Fibroblast of pulmonary artery (primary cell): ENCODE data around the gene CORIN.
A peak's percentile ranks its signal among the peaks of the same experiment; 100 is the strongest.

Experiments used
- DNase-seq: peaks from one replicate; pipeline ENCODE4 v3.0.0-alpha.2; 2010; ENCODE audit warnings: low read depth
- H3K4me3 ChIP-seq: replicated peaks from 2 replicates; pipeline ENCODE4 v1.5.1; 2011; ENCODE audit warnings: low read depth, mild to moderate bottlenecking, control low read depth, low read length, moderate library complexity
- TF ChIP-seq, protein P1 (sequence below): IDR thresholded peaks from 2 replicates; pipeline ENCODE4 v1.5.1; 2011; ENCODE audit warnings: mild to moderate bottlenecking, control low read depth, low read length, inconsistent platforms; ENCODE audit errors: missing control alignments

CORIN gene

DNA sequence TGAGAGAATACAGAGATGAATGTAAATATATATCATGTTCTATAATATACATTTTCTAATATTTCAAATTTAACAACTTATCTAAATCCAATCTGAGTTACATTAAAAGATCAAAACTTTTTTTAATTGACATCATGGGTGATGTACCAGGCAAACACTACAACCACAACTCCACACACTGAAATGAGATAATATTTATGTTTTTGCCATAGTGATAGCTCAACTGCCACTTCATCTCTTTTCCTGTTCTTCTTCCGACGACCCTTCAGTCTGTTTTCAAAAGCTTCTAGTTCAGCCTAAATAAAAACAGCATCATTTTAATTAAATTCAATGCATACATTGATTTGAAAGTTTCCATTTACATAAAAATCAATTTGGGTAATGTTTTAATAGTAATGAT is 10.2 kb upstream of the CORIN start:
- TF ChIP-seq, protein P1, sequence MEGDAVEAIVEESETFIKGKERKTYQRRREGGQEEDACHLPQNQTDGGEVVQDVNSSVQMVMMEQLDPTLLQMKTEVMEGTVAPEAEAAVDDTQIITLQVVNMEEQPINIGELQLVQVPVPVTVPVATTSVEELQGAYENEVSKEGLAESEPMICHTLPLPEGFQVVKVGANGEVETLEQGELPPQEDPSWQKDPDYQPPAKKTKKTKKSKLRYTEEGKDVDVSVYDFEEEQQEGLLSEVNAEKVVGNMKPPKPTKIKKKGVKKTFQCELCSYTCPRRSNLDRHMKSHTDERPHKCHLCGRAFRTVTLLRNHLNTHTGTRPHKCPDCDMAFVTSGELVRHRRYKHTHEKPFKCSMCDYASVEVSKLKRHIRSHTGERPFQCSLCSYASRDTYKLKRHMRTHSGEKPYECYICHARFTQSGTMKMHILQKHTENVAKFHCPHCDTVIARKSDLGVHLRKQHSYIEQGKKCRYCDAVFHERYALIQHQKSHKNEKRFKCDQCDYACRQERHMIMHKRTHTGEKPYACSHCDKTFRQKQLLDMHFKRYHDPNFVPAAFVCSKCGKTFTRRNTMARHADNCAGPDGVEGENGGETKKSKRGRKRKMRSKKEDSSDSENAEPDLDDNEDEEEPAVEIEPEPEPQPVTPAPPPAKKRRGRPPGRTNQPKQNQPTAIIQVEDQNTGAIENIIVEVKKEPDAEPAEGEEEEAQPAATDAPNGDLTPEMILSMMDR = no peak
- no peak for DNase-seq
- no peak overlapping the region for H3K4me3 ChIP-seq

- no peak overlapping the region for H3K4me3 ChIP-seq
- no peak for DNase-seq
- TF ChIP-seq, protein P1 = no peak
These were observed 5.1 kb upstream of the CORIN start for GRCh38 chr4:47842985-47843384.

DNA sequence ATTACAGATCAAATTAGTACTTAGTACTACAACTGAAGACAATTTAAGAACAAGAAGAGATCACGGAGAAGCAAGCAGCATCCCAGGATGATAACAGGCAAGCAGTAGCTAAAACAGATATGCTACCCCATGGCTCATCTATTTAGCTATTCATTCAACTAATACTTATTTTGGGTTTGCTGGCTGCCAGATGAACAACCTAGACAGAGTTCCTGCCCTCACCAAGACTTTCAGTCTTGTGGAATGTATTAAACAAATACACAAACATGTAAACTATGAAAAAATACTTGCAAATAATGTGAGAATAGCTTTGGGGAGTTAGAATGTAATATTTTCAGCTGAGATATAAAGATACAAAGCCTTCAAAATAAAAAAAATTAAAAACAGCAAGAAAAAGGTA is 2.4 kb upstream of the CORIN start:
- DNase-seq = no peak
- TF ChIP-seq, protein P1 = no peak
- no peak overlapping the region for H3K4me3 ChIP-seq

- TF ChIP-seq, protein P1 = peak; percentile 47
- no peak overlapping the region for H3K4me3 ChIP-seq
- peak; percentile 50 for DNase-seq
These were observed 1.4 kb upstream of the CORIN start for GRCh38 chr4:47839259-47839658.

- TF ChIP-seq, protein P1 = no peak
- H3K4me3 ChIP-seq = no peak overlapping the region
- no peak for DNase-seq
These were observed 578 bp upstream of the CORIN start for GRCh38 chr4:47838445-47838844.

- no peak for DNase-seq
- peak overlapping the region; percentile 60 for H3K4me3 ChIP-seq
- TF ChIP-seq, protein P1 = no peak
These were observed 566 bp downstream of the CORIN start for GRCh38 chr4:47837094-47837907.

DNA sequence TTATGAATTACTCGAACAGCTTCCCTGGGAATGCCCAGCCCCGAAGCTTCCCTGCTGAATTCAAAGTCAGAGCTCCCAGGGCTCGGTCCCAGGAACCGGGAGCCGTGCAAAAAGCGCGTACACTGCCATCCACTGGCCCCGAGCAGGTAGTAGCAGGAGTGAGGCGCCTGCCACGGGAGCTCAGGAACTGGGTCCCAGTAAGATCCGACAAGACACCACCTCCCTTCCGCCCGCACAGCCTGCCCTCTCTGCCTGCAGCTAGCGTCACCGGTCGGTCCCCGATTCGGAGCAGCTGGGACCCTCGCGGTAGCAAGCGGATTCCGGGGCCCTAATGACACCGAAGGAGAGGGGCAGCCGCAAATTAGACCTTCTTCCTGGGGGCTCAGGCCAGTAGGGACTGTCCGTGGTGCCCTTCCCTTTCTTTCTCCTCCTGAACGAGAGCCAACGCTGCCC is 1.2 kb downstream of the CORIN start:
- peak; percentile 82 for DNase-seq
- peak overlapping the region; percentile 60 for H3K4me3 ChIP-seq
- TF ChIP-seq, protein P1 = peak; percentile 75
